ENCODE measurements around the gene CBY1.

- TF ChIP-seq, protein P1, sequence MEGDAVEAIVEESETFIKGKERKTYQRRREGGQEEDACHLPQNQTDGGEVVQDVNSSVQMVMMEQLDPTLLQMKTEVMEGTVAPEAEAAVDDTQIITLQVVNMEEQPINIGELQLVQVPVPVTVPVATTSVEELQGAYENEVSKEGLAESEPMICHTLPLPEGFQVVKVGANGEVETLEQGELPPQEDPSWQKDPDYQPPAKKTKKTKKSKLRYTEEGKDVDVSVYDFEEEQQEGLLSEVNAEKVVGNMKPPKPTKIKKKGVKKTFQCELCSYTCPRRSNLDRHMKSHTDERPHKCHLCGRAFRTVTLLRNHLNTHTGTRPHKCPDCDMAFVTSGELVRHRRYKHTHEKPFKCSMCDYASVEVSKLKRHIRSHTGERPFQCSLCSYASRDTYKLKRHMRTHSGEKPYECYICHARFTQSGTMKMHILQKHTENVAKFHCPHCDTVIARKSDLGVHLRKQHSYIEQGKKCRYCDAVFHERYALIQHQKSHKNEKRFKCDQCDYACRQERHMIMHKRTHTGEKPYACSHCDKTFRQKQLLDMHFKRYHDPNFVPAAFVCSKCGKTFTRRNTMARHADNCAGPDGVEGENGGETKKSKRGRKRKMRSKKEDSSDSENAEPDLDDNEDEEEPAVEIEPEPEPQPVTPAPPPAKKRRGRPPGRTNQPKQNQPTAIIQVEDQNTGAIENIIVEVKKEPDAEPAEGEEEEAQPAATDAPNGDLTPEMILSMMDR (conservative IDR thresholded peaks at IDR 0.05; ENCODE audit: low read length): no peak
- no peak for TF ChIP-seq EZH2phosphoT487 (IDR thresholded peaks at IDR 0.05; ENCODE audit: borderline replicate concordance)
Measured at GRCh38 chr22:38641476-38642040, 14.9 kb upstream of the CBY1 start.
